GM12878 (cell line): ENCODE results near the gene FNIP1. TPM values are rescaled to one million over a fixed set of nuclear protein-coding genes. Genes with fewer than 3 reads are reported as not detected.

Source experiments
- ESRRA ChIP-seq: IDR thresholded peaks from 2 replicates; pipeline ENCODE4 v1.6.1; 2012; ENCODE audit warnings: mild to moderate bottlenecking, low read length, improper control_type of control experiment
- EZH2 ChIP-seq: IDR thresholded peaks from 2 replicates; pipeline ENCODE4 v1.6.1; 2012; ENCODE audit warnings: low read depth, mild to moderate bottlenecking, control low read depth, inconsistent platforms, low read length, borderline replicate concordance; ENCODE audit not compliant: control insufficient read depth
- IKZF1 ChIP-seq: fragments of 450-650 bp; conservative IDR thresholded peaks from 2 replicates; pipeline ENCODE4 v1.6.1; 2017; ENCODE audit warnings: antibody characterized with exemption, mild to moderate bottlenecking
- KLF5 ChIP-seq: fragments of 450-650 bp; IDR thresholded peaks from 2 replicates; pipeline ENCODE4 v1.6.1; 2014; ENCODE audit warnings: mild to moderate bottlenecking; ENCODE audit not compliant: partially characterized antibody
- MEF2A ChIP-seq: IDR thresholded peaks from 2 replicates; pipeline ENCODE4 v1.6.1; 2011; ENCODE audit warnings: low read depth, mild to moderate bottlenecking, low read length, moderate library complexity; ENCODE audit not compliant: insufficient read depth
- MEF2B ChIP-seq: fragments of 450-650 bp; IDR thresholded peaks from 2 replicates; pipeline ENCODE4 v1.6.1; 2018; ENCODE audit warnings: mild to moderate bottlenecking, moderate library complexity; ENCODE audit not compliant: partially characterized antibody, poor library complexity, severe bottlenecking
- PML ChIP-seq: IDR thresholded peaks from 2 replicates; pipeline ENCODE4 v1.6.1; 2012; ENCODE audit warnings: low read length, inconsistent platforms
- RAD51 ChIP-seq: fragments of 450-650 bp; IDR thresholded peaks from 2 replicates; pipeline ENCODE4 v1.6.1; 2016; ENCODE audit warnings: moderate library complexity, mild to moderate bottlenecking, inconsistent platforms
- RBBP5 ChIP-seq: fragments of 200-600 bp; sonication (generic); conservative IDR thresholded peaks from 2 replicates; pipeline ENCODE4 v1.6.1; 2016
- RUNX3 ChIP-seq: IDR thresholded peaks from 2 replicates; pipeline ENCODE4 v1.6.1; 2012; ENCODE audit warnings: low read length, inconsistent platforms
- SIN3A ChIP-seq: IDR thresholded peaks from 2 replicates; pipeline ENCODE4 v1.6.1; 2012; ENCODE audit warnings: low read depth, low read length, improper control_type of control experiment
- SUPT20H ChIP-seq: IDR thresholded peaks from 2 replicates; pipeline ENCODE4 v1.6.1; 2011; ENCODE audit warnings: low read depth, mild to moderate bottlenecking, low read length, moderate library complexity, borderline replicate concordance; ENCODE audit not compliant: control insufficient read depth
- TCF3 ChIP-seq: IDR thresholded peaks from 2 replicates; pipeline ENCODE4 v1.6.1; 2012; ENCODE audit warnings: low read depth, mild to moderate bottlenecking, low read length, borderline replicate concordance; ENCODE audit not compliant: insufficient read depth
- ZNF622 ChIP-seq: fragments of 450-650 bp; IDR thresholded peaks from 2 replicates; pipeline ENCODE4 v1.6.1; 2017; ENCODE audit warnings: mild to moderate bottlenecking, inconsistent platforms
- polyA plus RNA-seq, 11 experiments: library from polyadenylated mRNA; depleted of rRNA in 4 of 11; unstranded in 6 of 11; stranded (reverse) in 5 of 11; fragments of >200 nt; fragmentation: Nextera tagmentation in 4 of 11; fragmentation: Illumina TruSeq in 1 of 11; extraction: Ambion mirVana in 4 of 11; extraction: Trizol in 1 of 11; gene quantifications; 1 replicate in 1 of 11; 2 replicates in 10 of 11; pipeline versions ENCODE4 v1.2.1 to v1.2.3, GENCODE V29; 2011 to 2016; ENCODE audit warnings: inconsistent platforms in 2 of 11, missing spikeins in 2 of 11, low read depth in 1 of 11
- total RNA-seq, 4 experiments: library from RNA; depleted of rRNA in 3 of 4; stranded (reverse); fragments of >200 nt in 3 of 4; fragmentation: Illumina TruSeq in 1 of 4; extraction: Trizol in 1 of 4; gene quantifications; 2 replicates each; pipeline versions ENCODE4 v1.2.1 to v1.2.3, GENCODE V29; 2013 to 2021
- TF ChIP-seq, protein P1 (sequence below): fragments of 450-650 bp; conservative IDR thresholded peaks from 2 replicates; pipeline ENCODE4 v1.6.1; 2017; ENCODE audit warnings: mild to moderate bottlenecking, moderate library complexity
- TF ChIP-seq, protein P2 (sequence below): fragments of 450-650 bp; formaldehyde crosslinking; IDR thresholded peaks from 2 replicates; pipeline ENCODE4 v1.4.0; 2020; ENCODE audit warnings: mild to moderate bottlenecking, moderate library complexity
- TF ChIP-seq, protein P3 (sequence below): fragments of 450-650 bp; IDR thresholded peaks from 2 replicates; pipeline ENCODE4 v1.6.1; 2016; ENCODE audit warnings: mild to moderate bottlenecking, moderate library complexity, borderline replicate concordance
- TF ChIP-seq, protein P4 (sequence below): IDR thresholded peaks from 2 replicates; pipeline ENCODE4 v1.6.1; 2012; ENCODE audit warnings: low read depth, low read length, improper control_type of control experiment

The FNIP1 gene
- total and polyA plus RNA-seq, 10 of the 15 experiments (the other 5 are each of a cell fraction or from before 2014, with no cell fraction given) = 4.3 to 18.0 (median 14.0) TPM

DNA sequence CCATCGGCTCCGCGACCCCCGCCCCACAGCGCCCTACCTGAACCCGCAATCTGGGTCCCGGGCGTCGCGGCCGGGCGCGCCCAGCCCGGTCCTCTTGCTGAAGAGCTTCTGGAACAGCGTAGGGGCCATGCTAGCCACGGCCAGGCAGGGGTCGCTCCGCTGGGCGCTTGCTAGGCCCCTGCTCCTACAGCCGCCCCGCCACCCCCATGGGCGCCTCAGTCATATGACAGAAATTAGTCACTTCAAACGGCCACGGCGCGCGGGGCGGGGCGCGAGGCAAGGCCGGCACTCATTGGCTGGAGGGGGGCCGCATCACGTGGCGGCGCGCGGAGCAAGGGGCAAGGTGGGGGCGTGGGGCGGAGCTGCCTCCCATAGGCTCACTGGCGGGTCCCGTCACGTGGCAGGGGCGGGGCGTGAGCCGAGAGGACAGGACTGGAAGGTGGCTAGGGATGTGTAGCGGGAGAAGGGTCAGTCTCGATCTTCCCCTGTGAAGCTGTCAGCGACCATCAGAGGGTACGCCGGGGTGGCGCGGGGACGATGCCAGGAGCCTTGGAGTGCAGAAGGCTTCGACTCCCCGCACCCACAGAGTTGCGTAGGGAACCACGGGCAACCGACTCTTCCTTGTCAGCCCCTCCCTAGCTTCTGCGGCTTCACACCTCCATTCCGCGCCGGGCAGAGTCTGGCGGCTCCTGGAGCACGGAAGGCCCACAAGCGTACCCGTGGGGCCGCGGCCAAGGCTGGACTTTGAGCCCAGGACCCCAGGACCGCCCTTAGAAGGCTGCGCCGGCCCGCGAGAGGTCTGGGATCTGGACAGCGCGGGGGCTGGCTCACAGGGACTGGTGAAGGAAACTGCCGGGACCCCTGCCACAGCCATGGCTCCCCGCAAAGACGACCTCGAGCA, at the start of gene FNIP1 (continued):
- TF ChIP-seq IKZF1 = peak; percentile 95
- no peak for TF ChIP-seq EZH2
- TF ChIP-seq, protein P1, sequence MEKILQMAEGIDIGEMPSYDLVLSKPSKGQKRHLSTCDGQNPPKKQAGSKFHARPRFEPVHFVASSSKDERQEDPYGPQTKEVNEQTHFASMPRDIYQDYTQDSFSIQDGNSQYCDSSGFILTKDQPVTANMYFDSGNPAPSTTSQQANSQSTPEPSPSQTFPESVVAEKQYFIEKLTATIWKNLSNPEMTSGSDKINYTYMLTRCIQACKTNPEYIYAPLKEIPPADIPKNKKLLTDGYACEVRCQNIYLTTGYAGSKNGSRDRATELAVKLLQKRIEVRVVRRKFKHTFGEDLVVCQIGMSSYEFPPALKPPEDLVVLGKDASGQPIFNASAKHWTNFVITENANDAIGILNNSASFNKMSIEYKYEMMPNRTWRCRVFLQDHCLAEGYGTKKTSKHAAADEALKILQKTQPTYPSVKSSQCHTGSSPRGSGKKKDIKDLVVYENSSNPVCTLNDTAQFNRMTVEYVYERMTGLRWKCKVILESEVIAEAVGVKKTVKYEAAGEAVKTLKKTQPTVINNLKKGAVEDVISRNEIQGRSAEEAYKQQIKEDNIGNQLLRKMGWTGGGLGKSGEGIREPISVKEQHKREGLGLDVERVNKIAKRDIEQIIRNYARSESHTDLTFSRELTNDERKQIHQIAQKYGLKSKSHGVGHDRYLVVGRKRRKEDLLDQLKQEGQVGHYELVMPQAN = peak; percentile 71
- TF ChIP-seq MEF2B = peak; percentile 55
- no peak for TF ChIP-seq ESRRA
- TF ChIP-seq, protein P2, sequence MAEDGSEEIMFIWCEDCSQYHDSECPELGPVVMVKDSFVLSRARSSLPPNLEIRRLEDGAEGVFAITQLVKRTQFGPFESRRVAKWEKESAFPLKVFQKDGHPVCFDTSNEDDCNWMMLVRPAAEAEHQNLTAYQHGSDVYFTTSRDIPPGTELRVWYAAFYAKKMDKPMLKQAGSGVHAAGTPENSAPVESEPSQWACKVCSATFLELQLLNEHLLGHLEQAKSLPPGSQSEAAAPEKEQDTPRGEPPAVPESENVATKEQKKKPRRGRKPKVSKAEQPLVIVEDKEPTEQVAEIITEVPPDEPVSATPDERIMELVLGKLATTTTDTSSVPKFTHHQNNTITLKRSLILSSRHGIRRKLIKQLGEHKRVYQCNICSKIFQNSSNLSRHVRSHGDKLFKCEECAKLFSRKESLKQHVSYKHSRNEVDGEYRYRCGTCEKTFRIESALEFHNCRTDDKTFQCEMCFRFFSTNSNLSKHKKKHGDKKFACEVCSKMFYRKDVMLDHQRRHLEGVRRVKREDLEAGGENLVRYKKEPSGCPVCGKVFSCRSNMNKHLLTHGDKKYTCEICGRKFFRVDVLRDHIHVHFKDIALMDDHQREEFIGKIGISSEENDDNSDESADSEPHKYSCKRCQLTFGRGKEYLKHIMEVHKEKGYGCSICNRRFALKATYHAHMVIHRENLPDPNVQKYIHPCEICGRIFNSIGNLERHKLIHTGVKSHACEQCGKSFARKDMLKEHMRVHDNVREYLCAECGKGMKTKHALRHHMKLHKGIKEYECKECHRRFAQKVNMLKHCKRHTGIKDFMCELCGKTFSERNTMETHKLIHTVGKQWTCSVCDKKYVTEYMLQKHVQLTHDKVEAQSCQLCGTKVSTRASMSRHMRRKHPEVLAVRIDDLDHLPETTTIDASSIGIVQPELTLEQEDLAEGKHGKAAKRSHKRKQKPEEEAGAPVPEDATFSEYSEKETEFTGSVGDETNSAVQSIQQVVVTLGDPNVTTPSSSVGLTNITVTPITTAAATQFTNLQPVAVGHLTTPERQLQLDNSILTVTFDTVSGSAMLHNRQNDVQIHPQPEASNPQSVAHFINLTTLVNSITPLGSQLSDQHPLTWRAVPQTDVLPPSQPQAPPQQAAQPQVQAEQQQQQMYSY = no peak
- no peak for TF ChIP-seq SUPT20H
- 0 out of 2 replicates have a peak, but pooled peaks have one; percentile 51 for TF ChIP-seq TCF3
- no peak for TF ChIP-seq KLF5
- TF ChIP-seq RUNX3 = peak; percentile 70
- TF ChIP-seq SIN3A = no peak
- peak; percentile 52; the same call in 1 of the 2 replicates for TF ChIP-seq PML
- TF ChIP-seq RAD51 = peak; percentile 97
- TF ChIP-seq MEF2A = 0 out of 2 replicates have a peak, but pooled peaks have one; percentile 49
- TF ChIP-seq, protein P3, sequence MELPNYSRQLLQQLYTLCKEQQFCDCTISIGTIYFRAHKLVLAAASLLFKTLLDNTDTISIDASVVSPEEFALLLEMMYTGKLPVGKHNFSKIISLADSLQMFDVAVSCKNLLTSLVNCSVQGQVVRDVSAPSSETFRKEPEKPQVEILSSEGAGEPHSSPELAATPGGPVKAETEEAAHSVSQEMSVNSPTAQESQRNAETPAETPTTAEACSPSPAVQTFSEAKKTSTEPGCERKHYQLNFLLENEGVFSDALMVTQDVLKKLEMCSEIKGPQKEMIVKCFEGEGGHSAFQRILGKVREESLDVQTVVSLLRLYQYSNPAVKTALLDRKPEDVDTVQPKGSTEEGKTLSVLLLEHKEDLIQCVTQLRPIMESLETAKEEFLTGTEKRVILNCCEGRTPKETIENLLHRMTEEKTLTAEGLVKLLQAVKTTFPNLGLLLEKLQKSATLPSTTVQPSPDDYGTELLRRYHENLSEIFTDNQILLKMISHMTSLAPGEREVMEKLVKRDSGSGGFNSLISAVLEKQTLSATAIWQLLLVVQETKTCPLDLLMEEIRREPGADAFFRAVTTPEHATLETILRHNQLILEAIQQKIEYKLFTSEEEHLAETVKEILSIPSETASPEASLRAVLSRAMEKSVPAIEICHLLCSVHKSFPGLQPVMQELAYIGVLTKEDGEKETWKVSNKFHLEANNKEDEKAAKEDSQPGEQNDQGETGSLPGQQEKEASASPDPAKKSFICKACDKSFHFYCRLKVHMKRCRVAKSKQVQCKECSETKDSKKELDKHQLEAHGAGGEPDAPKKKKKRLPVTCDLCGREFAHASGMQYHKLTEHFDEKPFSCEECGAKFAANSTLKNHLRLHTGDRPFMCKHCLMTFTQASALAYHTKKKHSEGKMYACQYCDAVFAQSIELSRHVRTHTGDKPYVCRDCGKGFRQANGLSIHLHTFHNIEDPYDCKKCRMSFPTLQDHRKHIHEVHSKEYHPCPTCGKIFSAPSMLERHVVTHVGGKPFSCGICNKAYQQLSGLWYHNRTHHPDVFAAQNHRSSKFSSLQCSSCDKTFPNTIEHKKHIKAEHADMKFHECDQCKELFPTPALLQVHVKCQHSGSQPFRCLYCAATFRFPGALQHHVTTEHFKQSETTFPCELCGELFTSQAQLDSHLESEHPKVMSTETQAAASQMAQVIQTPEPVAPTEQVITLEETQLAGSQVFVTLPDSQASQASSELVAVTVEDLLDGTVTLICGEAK = no peak
- no peak for TF ChIP-seq ZNF622
- TF ChIP-seq, protein P4, sequence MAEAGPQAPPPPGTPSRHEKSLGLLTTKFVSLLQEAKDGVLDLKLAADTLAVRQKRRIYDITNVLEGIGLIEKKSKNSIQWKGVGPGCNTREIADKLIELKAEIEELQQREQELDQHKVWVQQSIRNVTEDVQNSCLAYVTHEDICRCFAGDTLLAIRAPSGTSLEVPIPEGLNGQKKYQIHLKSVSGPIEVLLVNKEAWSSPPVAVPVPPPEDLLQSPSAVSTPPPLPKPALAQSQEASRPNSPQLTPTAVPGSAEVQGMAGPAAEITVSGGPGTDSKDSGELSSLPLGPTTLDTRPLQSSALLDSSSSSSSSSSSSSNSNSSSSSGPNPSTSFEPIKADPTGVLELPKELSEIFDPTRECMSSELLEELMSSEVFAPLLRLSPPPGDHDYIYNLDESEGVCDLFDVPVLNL = peak; percentile 36; the same call in 1 of the 2 replicates
- no peak for TF ChIP-seq RBBP5
